ENCODE measurements around the gene RPA1. TPM values are rescaled to one million over a fixed set of nuclear protein-coding genes. Genes with fewer than 3 reads are reported as not detected.
A peak's percentile ranks its signal among the peaks of the same experiment; 100 is the strongest.
"Not testable (repeated sequence)": the region's sequence is repeated elsewhere in the genome, so short reads cannot be mapped to it uniquely, and the experiment has no call there.

RPA1 gene
- total and polyA plus RNA-seq, 4 donors, result 10.7 to 82.6 (median 33.6) TPM

- Histone ChIP-seq H3K27me3 (ENCODE audit: control insufficient read depth in 3 of 3, insufficient read depth in 3 of 3, low read length in 2 of 3) (no peaks in the 10 kb centered on the region), H3K9ac (ENCODE audit: insufficient read depth in 1 of 2, low read length in 2 of 2) (no peak overlapping the region), H3K4me3 (no peak overlapping the region), H3K4me1 (ENCODE audit: control insufficient read depth in 5 of 5, insufficient read depth in 5 of 5, low read length in 5 of 5) (peaks cover 0 to 4% (median 0%) of the 10 kb centered on the region in 5 donors), H3K36me3 (ENCODE audit: control insufficient read depth in 4 of 4, insufficient read depth in 4 of 4, low read length in 4 of 4) (peaks cover 15 to 46% (median 34%) of the 10 kb centered on the region in 4 donors), H3K9me3 (ENCODE audit: control insufficient read depth in 4 of 4, insufficient read depth in 3 of 4, low read length in 3 of 4) (no peaks in the 10 kb centered on the region), H3K27ac (ENCODE audit: low read depth in 1 of 2, low read length in 1 of 2) (peak overlapping the region in 1 of 2 donors; percentile 67)
- peak in 1 of 3 donors; percentile 31 for DNase-seq
- WGBS, 2 donors, result 68 to 82% methylated on average over 7 of the region's 7 CpGs
- no peak for TF ChIP-seq CTCF (IDR thresholded peaks at IDR 0.05; ENCODE audit: control extremely low read depth, extremely low read depth)
- ATAC-seq (ENCODE audit: insufficient read depth, low FRiP score), result peak; percentile 34
Measured at GRCh38 chr17:1894753-1895339, 65.0 kb downstream of the RPA1 start.

GRCh38 chr17:1895479-1895878 is 65.7 kb downstream of the RPA1 start:
- 95 to 96% methylated on average over 11 of the region's 11 CpGs for WGBS, 2 donors
- H3K27me3 ChIP-seq (ENCODE audit: control insufficient read depth in 3 of 3, insufficient read depth in 3 of 3, low read length in 2 of 3); ATAC-seq (ENCODE audit: insufficient read depth, low FRiP score); H3K4me3 ChIP-seq; H3K4me1 ChIP-seq (ENCODE audit: control insufficient read depth in 5 of 5, insufficient read depth in 5 of 5, low read length in 5 of 5); H3K9me3 ChIP-seq (ENCODE audit: control insufficient read depth in 4 of 4, insufficient read depth in 3 of 4, low read length in 3 of 4); H3K27ac ChIP-seq (ENCODE audit: low read depth in 1 of 2, low read length in 1 of 2); H3K9ac ChIP-seq (ENCODE audit: insufficient read depth in 1 of 2, low read length in 2 of 2); DNase-seq: not testable (repeated sequence)
- peaks cover 15 to 46% (median 33%) of the 10 kb centered on the region in 4 donors for H3K36me3 ChIP-seq (ENCODE audit: control insufficient read depth in 4 of 4, insufficient read depth in 4 of 4, low read length in 4 of 4)

GRCh38 chr17:1896243-1897104 is 66.7 kb downstream of the RPA1 start:
- Histone ChIP-seq H3K9ac (ENCODE audit: insufficient read depth in 1 of 2, low read length in 2 of 2) (no peak overlapping the region), H3K27me3 (ENCODE audit: control insufficient read depth in 3 of 3, insufficient read depth in 3 of 3, low read length in 2 of 3) (no peaks in the 10 kb centered on the region), H3K36me3 (ENCODE audit: control insufficient read depth in 4 of 4, insufficient read depth in 4 of 4, low read length in 4 of 4) (peaks cover 15 to 40% (median 29%) of the 10 kb centered on the region in 4 donors), H3K27ac (ENCODE audit: low read depth in 1 of 2, low read length in 1 of 2) (no peak overlapping the region), H3K4me3 (no peak overlapping the region), H3K9me3 (ENCODE audit: control insufficient read depth in 4 of 4, insufficient read depth in 3 of 4, low read length in 3 of 4) (no peaks in the 10 kb centered on the region), H3K4me1 (ENCODE audit: control insufficient read depth in 5 of 5, insufficient read depth in 5 of 5, low read length in 5 of 5) (peaks cover 0 to 4% (median 0%) of the 10 kb centered on the region in 5 donors)
- TF ChIP-seq CTCF (IDR thresholded peaks at IDR 0.05; ENCODE audit: control extremely low read depth, extremely low read depth), result no peak
- 93% methylated on average over 25 of the region's 25 CpGs for WGBS, 2 donors
- ATAC-seq (ENCODE audit: insufficient read depth, low FRiP score), result no peak
- no peak for DNase-seq

- Histone ChIP-seq H3K9ac (ENCODE audit: insufficient read depth in 1 of 2, low read length in 2 of 2) (no peak overlapping the region), H3K9me3 (ENCODE audit: control insufficient read depth in 4 of 4, insufficient read depth in 3 of 4, low read length in 3 of 4) (no peaks in the 10 kb centered on the region), H3K4me3 (no peak overlapping the region), H3K4me1 (ENCODE audit: control insufficient read depth in 5 of 5, insufficient read depth in 5 of 5, low read length in 5 of 5) (peaks cover 0 to 4% (median 0%) of the 10 kb centered on the region in 5 donors), H3K27ac (ENCODE audit: low read depth in 1 of 2, low read length in 1 of 2) (no peak overlapping the region), H3K36me3 (ENCODE audit: control insufficient read depth in 4 of 4, insufficient read depth in 4 of 4, low read length in 4 of 4) (peaks cover 12 to 38% (median 28%) of the 10 kb centered on the region in 4 donors), H3K27me3 (ENCODE audit: control insufficient read depth in 3 of 3, insufficient read depth in 3 of 3, low read length in 2 of 3) (no peaks in the 10 kb centered on the region)
- ATAC-seq (ENCODE audit: insufficient read depth, low FRiP score) (no peak), DNase-seq (no peak)
- no peak for TF ChIP-seq CTCF (IDR thresholded peaks at IDR 0.05; ENCODE audit: control extremely low read depth, extremely low read depth)
- 82 to 84% methylated on average over 18 of the region's 18 CpGs for WGBS, 2 donors
Measured at GRCh38 chr17:1897105-1897656, 67.4 kb downstream of the RPA1 start.

Measured in lung (tissue), 12 donors.